Astrocyte of the spinal cord (primary cell): ENCODE data around the gene SUCLG2.
A peak's percentile ranks its signal among the peaks of the same experiment; 100 is the strongest.

Experiments
- DNase-seq: peaks from one replicate; pipeline ENCODE4 v3.0.0; 2011; ENCODE audit warnings: low read depth, low spot score
- H3K4me3 ChIP-seq: 2 replicates; pipeline ENCODE4 v1.5.1; 2011; ENCODE audit warnings: low read depth, mild to moderate bottlenecking, low read length, moderate library complexity
- CTCF ChIP-seq: IDR thresholded peaks from 2 replicates; pipeline ENCODE4 v1.5.1; 2012; ENCODE audit warnings: low read depth, mild to moderate bottlenecking, low read length, inconsistent platforms
- in situ Hi-C: cut with HindIII; loops from 2 replicates; pipeline ENCODE4 v1.10.0; 2017; ENCODE audit warnings: low sequenced_read_pairs

Gene SUCLG2

GRCh38 chr3:67472674-67473201 is 181.7 kb downstream of the SUCLG2 start:
- no peak for DNase-seq
- no peak overlapping the region for H3K4me3 ChIP-seq
- in situ Hi-C loops: no loop called here
- TF ChIP-seq CTCF: no peak

- in situ Hi-C loops: no loop called here
- no peak for TF ChIP-seq CTCF
- no peak for DNase-seq
- no peak overlapping the region for H3K4me3 ChIP-seq
Measured at GRCh38 chr3:67470207-67470606, 184.2 kb downstream of the SUCLG2 start.

GRCh38 chr3:67468511-67468910 is 185.9 kb downstream of the SUCLG2 start:
- no peak overlapping the region for H3K4me3 ChIP-seq
- peak; percentile 54 for DNase-seq
- no peak for TF ChIP-seq CTCF
- in situ Hi-C loops: no loop called here

- no peak for TF ChIP-seq CTCF
- in situ Hi-C loops: no loop called here
- no peak overlapping the region for H3K4me3 ChIP-seq
- no peak for DNase-seq
Measured at GRCh38 chr3:67463656-67464055, 190.8 kb downstream of the SUCLG2 start.

GRCh38 chr3:67462187-67462586 is 192.2 kb downstream of the SUCLG2 start:
- no peak for TF ChIP-seq CTCF
- H3K4me3 ChIP-seq: no peak overlapping the region
- DNase-seq: no peak
- in situ Hi-C loops: no loop called here

- no peak overlapping the region for H3K4me3 ChIP-seq
- in situ Hi-C loops: no loop called here
- no peak for TF ChIP-seq CTCF
- peak; percentile 59 for DNase-seq
Measured at GRCh38 chr3:67461667-67462142, 192.7 kb downstream of the SUCLG2 start.
